Retinal pigment epithelial cell (primary cell): Measurements from ENCODE around the gene TIAM2.

ENCODE experiments used
- DNase-seq: peaks from one replicate; pipeline ENCODE4 v3.0.0-alpha.2; 2010; ENCODE audit warnings: low read depth
- H3K4me3 ChIP-seq: 2 replicates; pipeline ENCODE4 v1.5.1; 2011; ENCODE audit warnings: mild to moderate bottlenecking, low read length, control low read depth, moderate library complexity
- TF ChIP-seq, protein P1 (sequence below): conservative IDR thresholded peaks from 2 replicates; pipeline ENCODE4 v1.5.1; 2011; ENCODE audit warnings: low read depth, low read length, control low read depth, inconsistent platforms

Gene TIAM2

DNA sequence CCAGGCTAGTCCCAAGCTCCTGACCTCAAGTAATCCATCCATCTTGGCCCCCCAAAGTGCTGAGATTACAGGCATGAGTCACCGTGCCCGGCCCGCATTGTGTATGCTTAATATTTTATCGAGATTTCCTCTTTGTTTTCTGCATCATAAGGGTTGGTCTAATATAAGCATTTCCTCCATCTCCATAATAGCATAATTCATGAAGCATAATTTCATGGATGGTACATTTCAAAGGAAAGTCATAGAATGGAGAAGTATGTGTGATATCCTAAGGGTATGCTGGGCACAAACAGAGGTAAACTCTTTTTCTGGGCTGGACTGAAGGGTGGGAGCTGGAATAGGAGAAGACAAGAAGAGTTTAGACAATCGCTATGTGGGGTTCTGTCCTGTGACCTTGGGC, 17.5 kb upstream of the TIAM2 start:
- no peak for DNase-seq
- H3K4me3 ChIP-seq: no peak overlapping the region
- TF ChIP-seq, protein P1, sequence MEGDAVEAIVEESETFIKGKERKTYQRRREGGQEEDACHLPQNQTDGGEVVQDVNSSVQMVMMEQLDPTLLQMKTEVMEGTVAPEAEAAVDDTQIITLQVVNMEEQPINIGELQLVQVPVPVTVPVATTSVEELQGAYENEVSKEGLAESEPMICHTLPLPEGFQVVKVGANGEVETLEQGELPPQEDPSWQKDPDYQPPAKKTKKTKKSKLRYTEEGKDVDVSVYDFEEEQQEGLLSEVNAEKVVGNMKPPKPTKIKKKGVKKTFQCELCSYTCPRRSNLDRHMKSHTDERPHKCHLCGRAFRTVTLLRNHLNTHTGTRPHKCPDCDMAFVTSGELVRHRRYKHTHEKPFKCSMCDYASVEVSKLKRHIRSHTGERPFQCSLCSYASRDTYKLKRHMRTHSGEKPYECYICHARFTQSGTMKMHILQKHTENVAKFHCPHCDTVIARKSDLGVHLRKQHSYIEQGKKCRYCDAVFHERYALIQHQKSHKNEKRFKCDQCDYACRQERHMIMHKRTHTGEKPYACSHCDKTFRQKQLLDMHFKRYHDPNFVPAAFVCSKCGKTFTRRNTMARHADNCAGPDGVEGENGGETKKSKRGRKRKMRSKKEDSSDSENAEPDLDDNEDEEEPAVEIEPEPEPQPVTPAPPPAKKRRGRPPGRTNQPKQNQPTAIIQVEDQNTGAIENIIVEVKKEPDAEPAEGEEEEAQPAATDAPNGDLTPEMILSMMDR: no peak

DNA sequence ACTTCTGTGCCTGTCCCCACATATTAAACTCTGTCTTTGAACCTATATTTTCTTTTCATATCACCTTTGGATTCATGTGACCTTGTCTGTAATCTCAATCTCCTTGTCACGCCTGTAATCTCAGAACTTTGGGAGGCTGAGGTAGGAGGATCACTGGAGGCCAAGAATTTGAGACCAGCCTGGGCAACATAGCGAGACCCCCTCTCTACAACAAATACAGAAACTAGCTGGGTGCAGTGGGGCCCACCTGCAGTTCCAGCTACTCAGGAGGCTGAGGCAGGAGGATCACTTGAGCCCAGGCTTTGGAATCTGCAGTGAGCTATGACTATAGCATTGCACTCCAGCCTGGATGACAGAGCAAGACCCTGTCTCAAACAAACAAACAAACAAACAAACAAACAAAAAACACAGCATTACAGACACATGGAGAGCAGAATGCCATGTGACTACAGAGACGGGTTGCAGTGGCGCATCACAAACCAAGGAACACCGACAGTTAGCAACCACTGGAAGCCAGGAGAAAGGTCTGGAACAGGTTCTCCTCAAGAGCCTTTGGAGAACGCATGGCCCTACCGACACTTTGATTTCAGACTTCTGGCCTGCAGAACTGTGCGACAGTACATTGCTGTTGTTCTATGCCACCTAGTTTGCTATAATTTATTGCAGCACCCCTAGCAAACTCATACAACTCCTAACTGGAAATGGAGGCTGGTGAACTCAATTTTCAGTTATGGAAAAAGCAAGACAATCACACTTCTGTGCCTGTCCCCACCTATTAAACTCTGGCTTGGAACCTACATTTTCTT, 14.6 kb upstream of the TIAM2 start:
- TF ChIP-seq, protein P1: no peak
- DNase-seq: no peak
- no peak overlapping the region for H3K4me3 ChIP-seq

DNA sequence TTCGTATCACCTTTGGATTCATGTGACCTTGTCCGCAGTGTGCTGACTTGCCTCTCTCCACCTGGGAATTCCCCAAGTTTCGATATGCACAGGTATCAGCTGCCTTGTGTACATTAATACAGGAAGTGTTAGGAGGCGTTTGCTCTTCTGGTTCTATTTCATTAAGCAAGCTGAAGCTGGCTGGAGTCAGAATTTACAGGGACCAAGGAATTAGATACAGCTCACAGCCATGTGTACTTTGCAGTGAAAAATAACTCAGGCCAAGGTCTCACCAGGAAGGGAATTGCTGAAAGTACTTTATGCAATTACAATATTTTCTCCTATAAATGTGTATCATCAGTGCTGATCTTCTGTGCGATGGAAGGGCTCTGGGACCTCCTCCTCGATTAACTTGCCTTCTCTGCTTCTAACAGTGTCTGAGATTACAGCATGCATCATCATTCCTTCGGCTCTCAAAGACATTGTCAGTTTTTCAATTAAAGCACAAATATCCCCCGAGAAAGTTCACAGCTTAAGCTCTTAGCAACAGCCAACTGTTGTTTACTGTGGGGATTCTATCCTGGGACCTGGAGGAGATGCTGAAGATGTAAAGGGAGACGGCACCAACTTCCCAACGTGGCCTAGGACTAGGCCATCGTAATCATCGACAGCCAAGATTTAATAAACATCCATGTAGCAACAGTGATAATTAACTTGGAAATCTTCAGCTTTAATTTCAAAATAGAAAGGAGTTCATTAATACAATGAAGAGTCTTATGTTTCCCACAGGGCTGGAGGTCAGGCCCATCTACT, 13.8 kb upstream of the TIAM2 start:
- DNase-seq: no peak
- no peak overlapping the region for H3K4me3 ChIP-seq
- TF ChIP-seq, protein P1: no peak

DNA sequence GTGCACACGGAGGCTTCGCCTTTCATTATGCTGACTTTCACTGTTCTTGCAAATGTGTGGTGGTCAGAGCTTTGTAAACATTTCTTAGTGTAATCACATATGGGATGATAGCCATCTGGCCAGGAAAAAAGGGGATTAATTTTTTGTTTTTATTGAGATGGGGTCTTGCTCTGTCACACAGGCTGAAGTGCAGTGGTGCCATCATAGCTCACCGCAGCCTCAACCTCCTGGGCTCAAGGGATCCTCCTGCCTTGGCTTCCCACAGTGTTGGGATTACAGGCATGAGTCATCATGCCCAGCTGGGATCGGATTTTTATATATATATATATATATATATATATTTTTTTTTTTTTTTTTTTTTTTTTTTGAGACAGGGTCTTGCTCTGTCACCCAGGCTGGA, 11.0 kb upstream of the TIAM2 start:
- TF ChIP-seq, protein P1: no peak
- DNase-seq: no peak

DNA sequence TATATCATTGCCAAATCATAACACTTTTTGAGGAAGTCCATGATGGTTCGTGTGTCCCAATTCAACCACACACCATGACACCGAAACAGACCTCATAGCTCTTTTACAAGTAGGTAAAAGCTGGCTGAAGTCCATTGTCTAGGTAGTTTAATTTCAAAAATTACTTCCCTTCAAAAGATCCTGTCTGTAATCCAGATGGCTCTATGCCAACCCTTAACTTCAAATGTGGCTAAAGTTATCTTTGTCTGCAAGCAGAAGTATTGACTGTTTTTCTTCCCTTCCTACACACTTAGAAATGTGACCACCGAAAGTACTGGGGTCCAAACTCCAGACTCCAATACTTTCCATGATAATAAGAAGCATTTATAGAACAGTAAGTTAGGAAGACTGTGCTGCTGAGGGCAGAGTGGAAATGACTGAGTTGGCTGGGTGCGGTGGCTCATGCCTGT, 8.3 kb upstream of the TIAM2 start:
- H3K4me3 ChIP-seq: no peak overlapping the region
- TF ChIP-seq, protein P1: no peak

More for the DNA sequence above, 11.0 kb upstream of the TIAM2 start:
- H3K4me3 ChIP-seq: no peak overlapping the region

DNA sequence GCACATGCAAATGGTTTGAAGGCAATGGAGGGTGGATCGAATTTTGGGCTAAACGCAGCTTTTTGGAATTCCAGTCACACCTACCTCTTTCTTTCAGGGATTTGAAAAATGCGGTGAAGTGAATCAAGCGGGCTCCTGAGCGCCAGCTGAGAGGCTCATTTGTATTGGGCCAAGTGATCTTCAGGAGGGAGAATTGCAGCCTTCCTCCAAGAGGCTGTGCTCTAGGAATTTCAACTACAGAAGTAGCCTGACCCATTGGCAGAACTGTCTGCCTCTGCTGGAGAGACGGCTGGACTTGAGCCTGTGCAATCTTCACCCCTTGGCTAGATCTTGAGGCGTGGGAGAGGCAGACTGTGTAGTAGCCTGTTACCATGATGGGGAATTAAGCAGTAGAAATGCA, 5.7 kb upstream of the TIAM2 start:
- TF ChIP-seq, protein P1: no peak
- no peak overlapping the region for H3K4me3 ChIP-seq
- DNase-seq: no peak

More for the DNA sequence above, 8.3 kb upstream of the TIAM2 start:
- no peak for DNase-seq
